Neural cell (in vitro differentiated cells): Measurements from ENCODE around the gene PELO.

Source experiments
- CTCF ChIP-seq: fragments of 450-650 bp; IDR thresholded peaks from 2 replicates; pipeline ENCODE4 v1.5.1; 2014; ENCODE audit warnings: antibody characterized with exemption, mild to moderate bottlenecking, moderate library complexity; ENCODE audit not compliant: poor library complexity, severe bottlenecking
- EZH2 ChIP-seq: fragments of 200-600, 300-800 bp; shearing (Covaris generic), sonication (generic); IDR thresholded peaks from 2 replicates; pipeline ENCODE4 v1.6.1; 2014; ENCODE audit warnings: antibody characterized with exemption, low read length, borderline replicate concordance, mild to moderate bottlenecking; ENCODE audit not compliant: insufficient read depth, poor library complexity, severe bottlenecking
- POLR2AphosphoS5 ChIP-seq: IDR thresholded peaks from 2 replicates; pipeline ENCODE4 v1.6.1; 2012
- RAD21 ChIP-seq: fragments of 450-650 bp; conservative IDR thresholded peaks from 2 replicates; pipeline ENCODE4 v1.6.1; 2014; ENCODE audit warnings: antibody characterized with exemption, mild to moderate bottlenecking, moderate library complexity
- REST ChIP-seq: IDR thresholded peaks from 2 replicates; pipeline ENCODE4 v1.6.1; 2012; ENCODE audit warnings: borderline replicate concordance
- TAF1 ChIP-seq: IDR thresholded peaks from 2 replicates; pipeline ENCODE4 v1.6.1; 2012; ENCODE audit warnings: low read depth

- TF ChIP-seq CTCF (no peak), POLR2AphosphoS5 (no peak), EZH2 (no peak), TAF1 (no peak), RAD21 (no peak), REST (no peak)
Observed at GRCh38 chr5:52831786-52832511, 44.2 kb downstream of the PELO start.
